Fibroblast of the conjunctiva (primary cell): ENCODE data around the gene NXF3.
"Not testable (repeated sequence)": the region's sequence is repeated elsewhere in the genome, so short reads cannot be mapped to it uniquely, and the experiment has no call there.

Experiments used
- DNase-seq: peaks from one replicate; pipeline ENCODE4 v3.0.0-alpha.2; 2010; ENCODE audit warnings: low read depth

NXF3 gene, protein sequence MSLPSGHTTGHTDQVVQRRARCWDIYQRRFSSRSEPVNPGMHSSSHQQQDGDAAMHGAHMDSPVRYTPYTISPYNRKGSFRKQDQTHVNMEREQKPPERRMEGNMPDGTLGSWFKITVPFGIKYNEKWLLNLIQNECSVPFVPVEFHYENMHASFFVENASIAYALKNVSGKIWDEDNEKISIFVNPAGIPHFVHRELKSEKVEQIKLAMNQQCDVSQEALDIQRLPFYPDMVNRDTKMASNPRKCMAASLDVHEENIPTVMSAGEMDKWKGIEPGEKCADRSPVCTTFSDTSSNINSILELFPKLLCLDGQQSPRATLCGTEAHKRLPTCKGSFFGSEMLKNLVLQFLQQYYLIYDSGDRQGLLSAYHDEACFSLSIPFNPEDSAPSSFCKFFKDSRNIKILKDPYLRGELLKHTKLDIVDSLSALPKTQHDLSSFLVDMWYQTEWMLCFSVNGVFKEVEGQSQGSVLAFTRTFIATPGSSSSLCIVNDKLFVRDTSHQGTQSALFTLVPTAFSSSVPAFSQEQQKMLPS

GRCh38 chrX:103092942-103093341, at the start of gene NXF3:
Gene NXF3, minus strand, starts transcription at chrX:103093143. Its CDS starts 120 bp downstream, at chrX:103093023.
- no peak for DNase-seq

DNA sequence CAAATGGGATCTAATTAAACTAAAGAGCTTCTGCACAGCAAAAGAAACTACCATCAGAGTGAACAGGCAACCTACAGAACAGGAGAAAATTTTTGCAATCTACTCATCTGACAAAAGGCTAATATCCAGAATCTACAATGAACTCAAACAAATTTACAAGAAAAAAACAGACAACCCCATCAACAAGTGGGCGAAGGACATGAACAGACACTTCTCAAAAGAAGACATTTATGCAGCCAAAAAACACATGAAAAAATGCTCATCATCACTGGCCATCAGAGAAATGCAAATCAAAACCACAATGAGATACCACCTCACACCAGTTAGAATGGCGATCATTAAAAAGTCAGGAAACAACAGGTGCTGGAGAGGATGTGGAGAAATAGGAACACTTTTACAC, 43.6 kb upstream of the NXF3 start:
- not testable (repeated sequence) for DNase-seq

DNA sequence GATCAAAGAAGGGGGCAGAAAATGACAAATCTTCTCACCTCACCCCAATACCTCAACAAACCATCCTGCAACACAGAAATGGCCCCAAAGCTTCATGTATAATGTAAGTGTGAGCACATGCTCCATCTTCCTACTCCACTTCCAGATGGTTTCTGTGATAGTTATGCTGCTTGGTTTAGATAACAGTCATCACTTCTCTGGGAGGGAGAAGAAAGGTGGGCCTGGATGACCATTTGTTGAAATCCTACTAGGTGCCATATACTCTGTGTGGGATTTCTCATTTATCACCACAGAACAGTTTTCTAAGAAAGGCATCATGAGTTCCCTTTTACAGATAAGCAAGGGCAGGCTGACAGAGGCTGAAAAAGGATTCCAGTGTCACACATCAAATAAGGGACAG, 31.3 kb upstream of the NXF3 start:
- DNase-seq = no peak

DNA sequence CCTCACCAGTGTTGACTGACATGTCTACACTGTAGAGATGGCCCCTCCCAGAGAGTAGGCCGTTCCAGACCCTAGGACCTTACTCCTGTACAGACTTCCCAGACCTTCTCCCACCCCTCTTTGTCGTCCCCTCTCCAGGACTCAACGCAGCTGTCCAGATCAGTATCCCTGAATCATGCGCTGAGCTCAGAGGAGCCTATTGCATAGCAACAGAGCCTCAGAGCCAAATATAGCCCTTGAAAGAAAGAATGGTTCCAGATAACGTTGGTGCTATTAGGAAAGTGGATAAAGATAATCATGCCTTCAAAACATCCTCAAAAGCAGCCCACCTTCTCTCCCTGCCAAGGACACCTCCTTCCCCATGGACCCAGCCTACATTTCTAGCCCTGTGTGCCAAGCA, 27.8 kb upstream of the NXF3 start:
- no peak for DNase-seq

DNA sequence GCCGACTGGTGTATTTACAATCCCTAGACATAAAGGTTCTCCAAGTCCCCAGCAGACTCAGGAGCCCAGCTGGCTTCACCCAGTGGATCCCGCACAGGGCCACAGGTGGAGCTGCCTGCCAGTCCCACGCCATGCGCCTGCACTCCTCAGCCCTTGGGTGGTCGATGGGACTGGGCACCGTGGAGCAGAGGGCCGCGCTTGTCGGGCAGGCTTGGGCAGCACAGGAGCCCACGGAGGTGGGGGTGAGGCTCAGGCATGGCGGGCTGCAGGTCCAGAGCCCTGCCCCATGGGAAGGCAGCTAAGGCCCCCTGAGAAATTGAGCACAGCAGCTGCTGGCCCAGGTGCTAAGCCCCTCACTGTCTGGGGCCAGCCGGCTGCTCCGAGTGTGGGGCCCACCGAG, 24.0 kb upstream of the NXF3 start:
- DNase-seq = not testable (repeated sequence)

DNA sequence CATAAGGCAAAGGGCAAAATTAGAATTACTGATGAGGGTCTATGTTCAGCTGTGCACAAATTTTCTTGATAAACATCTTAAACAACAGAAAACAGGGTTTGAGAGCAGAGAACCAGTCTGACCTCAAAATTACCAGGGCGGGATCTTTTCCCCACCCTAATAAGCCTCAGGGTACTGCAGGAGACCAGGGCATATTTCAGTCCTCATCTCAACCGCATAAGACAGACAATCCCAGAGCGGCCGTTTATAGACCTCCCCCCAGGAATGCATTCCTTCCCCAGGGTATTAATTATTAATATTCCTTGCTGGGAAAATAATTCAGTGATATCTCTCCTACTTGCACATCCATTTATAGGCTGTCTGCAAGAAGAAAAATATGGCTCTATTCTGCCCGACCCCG, 16.6 kb upstream of the NXF3 start:
- not testable (repeated sequence) for DNase-seq

DNA sequence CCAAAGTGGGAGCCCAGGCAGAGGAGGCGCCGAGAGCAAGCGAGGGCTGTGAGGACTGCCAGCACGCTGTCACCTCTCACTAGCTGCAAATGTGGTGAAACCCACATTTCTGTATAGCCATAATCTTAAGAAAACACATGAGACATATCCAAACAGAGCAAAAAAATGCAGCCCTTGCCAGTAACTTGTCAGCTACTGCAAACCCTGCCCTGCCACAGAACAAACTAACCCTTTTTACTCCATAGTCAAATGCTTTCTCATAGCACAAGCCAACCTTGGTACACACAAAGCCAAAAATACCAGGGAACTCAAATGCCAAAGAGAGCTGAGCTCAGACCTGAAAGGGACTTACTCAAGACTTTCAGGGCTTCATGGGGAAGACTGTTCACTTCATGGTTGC, 14.9 kb upstream of the NXF3 start:
- no peak for DNase-seq

DNA sequence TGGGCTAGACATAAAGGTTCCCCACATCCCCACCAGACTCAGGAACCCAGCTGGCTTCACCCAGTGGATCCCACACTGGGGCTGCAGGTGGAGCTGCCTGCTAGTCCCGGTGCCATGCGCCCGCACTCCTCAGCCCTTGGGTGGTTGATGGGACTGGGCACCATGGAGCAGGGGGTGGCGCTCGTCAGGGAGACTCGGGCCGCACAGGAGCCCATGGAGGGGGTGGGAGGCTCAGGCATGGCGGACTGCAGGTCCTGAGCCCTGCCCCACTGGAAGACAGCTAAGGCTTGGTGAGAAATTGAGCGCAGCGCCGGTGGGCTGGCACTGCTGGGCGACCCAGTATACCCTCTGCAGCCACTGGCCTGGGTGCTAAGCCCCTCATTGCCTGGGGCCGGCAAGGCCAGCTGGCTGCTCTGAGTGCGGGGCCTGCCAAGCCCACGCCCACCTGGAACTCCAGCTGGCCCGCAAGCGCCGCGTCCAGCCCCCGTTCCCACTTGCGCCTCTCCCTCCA, 14.3 kb upstream of the NXF3 start:
- DNase-seq = not testable (repeated sequence)

- DNase-seq = not testable (repeated sequence)
These were observed 11.4 kb upstream of the NXF3 start for GRCh38 chrX:103104370-103104769.

GRCh38 chrX:103103866-103104265, 10.9 kb upstream of the NXF3 start:
- not testable (repeated sequence) for DNase-seq

GRCh38 chrX:103101299-103102042, 8.5 kb upstream of the NXF3 start:
- no peak for DNase-seq

- DNase-seq = no peak
These were observed 7.5 kb upstream of the NXF3 start for GRCh38 chrX:103100484-103100883.

- no peak for DNase-seq
These were observed 6.7 kb upstream of the NXF3 start for GRCh38 chrX:103099691-103100090.

- DNase-seq = no peak
These were observed 5.5 kb upstream of the NXF3 start for GRCh38 chrX:103098488-103098887.

DNA sequence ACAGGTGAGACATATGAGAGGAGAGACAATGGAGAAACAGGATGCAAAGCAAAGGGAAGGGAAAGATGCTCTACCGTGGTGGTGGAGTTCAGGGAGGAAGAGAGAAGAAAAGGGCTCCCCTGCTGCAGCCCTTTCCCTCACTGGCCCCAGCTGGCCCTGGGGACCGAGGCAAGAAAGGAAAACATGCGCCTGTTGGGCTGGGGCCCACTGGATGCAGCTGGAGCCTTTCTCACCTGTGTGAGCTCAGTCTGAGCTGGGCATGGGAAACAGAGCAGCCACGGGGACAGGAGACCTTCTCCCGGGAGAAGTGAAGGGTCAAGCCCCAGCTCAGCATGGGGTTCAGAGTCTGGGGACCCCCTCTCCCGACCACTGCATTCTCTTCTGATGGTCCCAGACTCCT, 11.9 kb downstream of the NXF3 start:
- no peak for DNase-seq

DNA sequence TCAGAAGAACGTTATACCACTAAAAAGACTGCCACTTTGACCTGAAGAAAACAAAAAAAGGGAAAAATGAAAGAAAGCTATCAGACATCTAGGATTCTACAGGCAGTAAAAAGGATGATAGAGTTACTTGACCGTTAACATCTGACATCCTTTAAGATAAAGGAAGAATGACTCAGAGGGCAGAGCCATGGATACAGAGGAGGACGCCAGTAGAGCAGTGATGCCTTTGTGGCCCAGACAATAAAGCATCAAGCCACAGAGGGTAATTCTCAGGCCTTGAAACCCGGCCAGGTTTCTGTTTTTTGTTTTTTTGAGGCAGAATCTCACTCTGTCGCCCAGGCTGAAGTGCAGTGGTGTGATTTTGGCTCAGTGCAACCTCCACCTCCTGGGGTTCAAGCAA, 19.5 kb downstream of the NXF3 start:
- DNase-seq = no peak

DNA sequence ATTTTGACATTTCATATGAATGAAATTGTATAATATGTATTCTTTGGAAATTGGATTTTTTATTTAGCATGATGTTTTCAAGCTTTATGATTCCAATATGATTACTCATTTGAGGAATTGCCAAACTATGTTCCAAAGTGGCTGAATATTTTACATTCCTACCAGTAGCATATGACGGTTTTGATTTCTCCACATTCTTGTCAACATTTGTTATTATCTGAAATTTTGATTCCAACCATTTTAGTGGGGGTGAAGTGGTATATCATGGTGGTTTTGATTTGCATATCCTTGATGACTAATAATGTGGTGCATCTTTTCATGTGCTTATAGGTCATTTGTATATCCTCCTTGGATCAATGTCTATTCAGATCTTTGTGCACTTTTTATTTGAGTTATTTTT, 26.3 kb downstream of the NXF3 start:
- no peak for DNase-seq

DNA sequence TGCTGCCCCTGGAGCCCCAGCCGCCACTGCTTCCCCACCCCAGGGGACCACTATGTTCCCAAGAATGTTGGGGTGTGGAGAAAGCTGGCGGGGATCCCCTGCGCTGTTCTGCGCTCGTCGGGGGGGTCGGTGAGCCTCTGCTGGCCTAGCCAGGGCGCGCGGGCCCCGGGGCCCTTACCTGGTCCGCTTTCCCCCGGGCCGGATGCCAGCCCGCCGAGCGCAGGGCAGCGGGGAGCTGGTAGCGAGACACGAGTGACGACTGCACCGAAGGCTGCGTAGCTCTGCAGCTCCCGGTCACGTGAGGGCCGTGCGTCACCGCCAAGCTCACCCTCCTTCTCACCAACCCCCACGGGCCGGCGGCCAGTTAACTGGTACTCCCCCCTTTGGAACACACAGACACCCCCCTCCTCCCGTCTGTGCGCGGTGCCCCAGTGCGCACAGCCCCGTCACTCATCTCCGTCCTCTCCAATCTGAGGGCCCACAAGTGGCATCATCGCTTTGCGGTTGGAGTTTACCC, 29.0 kb downstream of the NXF3 start, which contains the start of gene BEX1:
Gene BEX1 (minus strand): TSS at position 254 of the 517 bp plus-strand sequence. CDS start 897 bp downstream, outside the sequence.
- DNase-seq = no peak

DNA sequence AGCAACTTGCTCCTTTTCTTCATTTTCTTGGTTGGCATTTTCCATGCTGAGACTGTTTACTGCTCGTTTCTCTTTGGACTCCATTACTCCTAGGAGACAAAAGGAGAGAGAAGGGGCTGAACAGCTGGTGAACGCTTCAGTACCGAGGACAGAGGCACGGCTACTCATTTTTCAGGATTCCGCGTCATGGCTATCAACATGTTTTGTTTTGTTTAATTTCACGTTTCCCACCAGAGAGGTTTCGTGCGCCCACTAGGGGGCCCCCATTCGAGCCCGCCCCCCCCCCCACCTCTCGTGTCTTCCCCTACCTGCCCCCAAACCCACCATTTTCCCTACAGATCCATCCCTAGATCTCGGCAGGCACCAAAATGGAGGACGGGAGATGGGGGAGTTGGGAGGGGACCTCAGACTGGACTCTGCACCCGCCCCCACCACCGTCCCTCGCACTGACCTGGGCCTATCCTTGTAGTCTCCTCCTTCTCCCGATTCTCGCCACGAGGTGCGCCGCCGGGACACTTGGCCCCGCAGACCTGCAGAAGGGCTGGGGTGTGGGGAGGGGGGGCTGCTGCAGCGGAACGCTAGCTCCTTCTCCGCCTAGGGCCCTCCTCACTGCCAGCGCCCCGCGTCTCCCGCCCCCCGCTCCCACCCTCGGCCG, 29.6 kb downstream of the NXF3 start:
- no peak for DNase-seq

DNA sequence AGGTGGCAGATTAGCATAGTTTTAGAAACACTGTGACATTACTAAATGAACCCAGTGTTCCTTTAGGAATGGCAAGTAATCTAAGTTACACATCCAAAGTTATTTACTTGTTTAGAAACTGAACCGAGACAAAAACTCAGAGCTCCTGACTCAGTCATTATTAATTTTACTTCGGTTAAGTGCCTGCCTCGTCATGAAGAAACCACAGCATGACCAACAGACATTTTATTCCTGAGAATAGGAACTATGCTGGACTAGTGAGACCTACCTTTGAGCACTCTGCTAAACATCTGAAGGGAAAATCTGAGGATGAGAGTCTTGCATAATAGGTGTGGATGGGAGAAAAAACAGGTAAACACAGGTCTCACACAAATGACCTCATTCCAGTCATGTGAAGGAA, 31.5 kb downstream of the NXF3 start:
- no peak for DNase-seq

DNA sequence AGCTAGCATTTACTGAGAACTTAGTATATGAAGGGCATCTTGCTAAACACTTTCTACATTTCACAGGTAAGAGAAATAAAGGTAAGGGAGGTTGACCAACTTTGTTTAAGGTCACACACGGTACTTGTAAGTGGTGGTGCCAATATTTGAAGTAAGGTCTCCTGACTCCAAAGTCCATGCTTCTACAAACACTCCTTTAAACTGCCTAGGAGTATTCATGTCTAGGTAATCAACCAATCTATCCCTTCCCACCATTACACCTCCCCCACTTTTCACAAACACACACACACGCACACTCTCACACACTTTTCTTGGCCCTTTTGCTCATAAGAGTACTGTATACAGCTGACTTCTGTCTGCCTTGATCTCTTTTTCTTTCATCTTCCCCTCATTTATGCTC, 36.0 kb downstream of the NXF3 start:
- DNase-seq = no peak

- no peak for DNase-seq
These were observed 40.3 kb downstream of the NXF3 start for GRCh38 chrX:103052625-103053024.
